HEK293 (cell line): ENCODE results near the gene FKBP4.

Source experiments
- BCL11B ChIP-seq: fragments of 450-650 bp; formaldehyde crosslinking; IDR thresholded peaks from 2 replicates; pipeline ENCODE4 v1.5.1; 2016; ENCODE audit warnings: low read depth, missing biosample characterization, missing genetic modification characterization
- EGR2 ChIP-seq: fragments of 450-650 bp; formaldehyde crosslinking; IDR thresholded peaks from 2 replicates; pipeline ENCODE4 v1.5.1; 2016; ENCODE audit warnings: low read depth, missing biosample characterization, missing genetic modification characterization
- GLI4 ChIP-seq: fragments of 450-650 bp; formaldehyde crosslinking; IDR thresholded peaks from 2 replicates; pipeline ENCODE4 v1.5.1; 2016; ENCODE audit warnings: missing biosample characterization, missing genetic modification characterization
- KLF10 ChIP-seq: fragments of 450-650 bp; IDR thresholded peaks from 2 replicates; pipeline ENCODE4 v1.5.1; 2018; ENCODE audit warnings: missing biosample characterization, mild to moderate bottlenecking, missing genetic modification characterization
- KLF8 ChIP-seq: fragments of 450-650 bp; formaldehyde crosslinking; IDR thresholded peaks from 2 replicates; pipeline ENCODE4 v1.5.1; 2016; ENCODE audit warnings: missing biosample characterization, missing genetic modification characterization
- OVOL3 ChIP-seq: fragments of 450-650 bp; formaldehyde crosslinking; IDR thresholded peaks from 2 replicates; pipeline ENCODE4 v1.5.1; 2016; ENCODE audit warnings: missing biosample characterization, missing genetic modification characterization
- PATZ1 ChIP-seq: fragments of 450-650 bp; formaldehyde crosslinking; IDR thresholded peaks from 2 replicates; pipeline ENCODE4 v1.5.1; 2016; ENCODE audit warnings: missing biosample characterization, missing genetic modification characterization
- PRDM1 ChIP-seq: fragments of 450-650 bp; formaldehyde crosslinking; IDR thresholded peaks from 2 replicates; pipeline ENCODE4; 2016; ENCODE audit warnings: missing biosample characterization, missing genetic modification characterization
- REPIN1 ChIP-seq: fragments of 450-650 bp; formaldehyde crosslinking; IDR thresholded peaks from 2 replicates; pipeline ENCODE4 v1.5.1; 2017; ENCODE audit warnings: missing biosample characterization, missing genetic modification characterization, low read depth
- ZBTB49 ChIP-seq: fragments of 450-650 bp; formaldehyde crosslinking; IDR thresholded peaks from 2 replicates; pipeline ENCODE4 v1.5.1; 2016; ENCODE audit warnings: missing biosample characterization, missing genetic modification characterization, low read depth
- ZBTB7A ChIP-seq: fragments of 450-650 bp; formaldehyde crosslinking; IDR thresholded peaks from 2 replicates; pipeline ENCODE4 v1.5.1; 2016; ENCODE audit warnings: low read depth, missing biosample characterization, missing genetic modification characterization
- ZFP3 ChIP-seq: fragments of 450-650 bp; formaldehyde crosslinking; IDR thresholded peaks from 2 replicates; pipeline ENCODE4 v1.5.1; 2016; ENCODE audit warnings: low read depth, missing biosample characterization, missing genetic modification characterization
- ZIC2 ChIP-seq: fragments of 450-650 bp; formaldehyde crosslinking; IDR thresholded peaks from 2 replicates; pipeline ENCODE4 v1.5.1; 2016; ENCODE audit warnings: missing biosample characterization, missing genetic modification characterization
- ZNF10 ChIP-seq: fragments of 450-650 bp; formaldehyde crosslinking; IDR thresholded peaks from 2 replicates; pipeline ENCODE4 v1.5.1; 2017; ENCODE audit warnings: missing biosample characterization, missing genetic modification characterization
- ZNF169 ChIP-seq: fragments of 450-650 bp; formaldehyde crosslinking; IDR thresholded peaks from 2 replicates; pipeline ENCODE4 v1.5.1; 2016; ENCODE audit warnings: missing biosample characterization, missing genetic modification characterization
- ZNF513 ChIP-seq: fragments of 450-650 bp; IDR thresholded peaks from 2 replicates; pipeline ENCODE4 v1.5.1; 2018; ENCODE audit warnings: missing biosample characterization, missing genetic modification characterization
- ZNF530 ChIP-seq: fragments of 450-650 bp; formaldehyde crosslinking; IDR thresholded peaks from 2 replicates; pipeline ENCODE4 v1.5.1; 2016; ENCODE audit warnings: low read depth, missing biosample characterization, missing genetic modification characterization
- ZNF548 ChIP-seq: fragments of 450-650 bp; formaldehyde crosslinking; IDR thresholded peaks from 2 replicates; pipeline ENCODE4 v1.5.1; 2016; ENCODE audit warnings: missing biosample characterization, missing genetic modification characterization
- ZNF670 ChIP-seq: fragments of 450-650 bp; formaldehyde crosslinking; IDR thresholded peaks from 2 replicates; pipeline ENCODE4 v1.5.1; 2016; ENCODE audit warnings: missing biosample characterization, missing genetic modification characterization, low read depth
- ZNF692 ChIP-seq: fragments of 450-650 bp; formaldehyde crosslinking; IDR thresholded peaks from 2 replicates; pipeline ENCODE4 v1.5.1; 2016; ENCODE audit warnings: missing biosample characterization, missing genetic modification characterization
- ZSCAN16 ChIP-seq: fragments of 450-650 bp; formaldehyde crosslinking; IDR thresholded peaks from 2 replicates; pipeline ENCODE4 v1.5.1; 2016; ENCODE audit warnings: missing biosample characterization, missing genetic modification characterization
- TF ChIP-seq, protein P1 (sequence below): fragments of 450-650 bp; formaldehyde crosslinking; IDR thresholded peaks from 2 replicates; pipeline ENCODE4 v1.5.1; 2016; ENCODE audit warnings: missing biosample characterization, missing genetic modification characterization
- TF ChIP-seq, protein P2 (sequence below): fragments of 450-650 bp; formaldehyde crosslinking; IDR thresholded peaks from 2 replicates; pipeline ENCODE4 v1.5.1; 2017; ENCODE audit warnings: missing biosample characterization, missing genetic modification characterization
- TF ChIP-seq, protein P3 (sequence below): fragments of 450-650 bp; formaldehyde crosslinking; IDR thresholded peaks from 2 replicates; pipeline ENCODE4 v1.5.1; 2016; ENCODE audit warnings: missing biosample characterization, missing genetic modification characterization
- TF ChIP-seq, protein P4 (sequence below): sonication (generic); formaldehyde crosslinking; IDR thresholded peaks from 2 replicates; pipeline ENCODE4 v1.8.1; 2022; ENCODE audit warnings: mild to moderate bottlenecking, moderate library complexity, missing genetic modification reagents

The FKBP4 gene

GRCh38 chr12:2752676-2753371 lies 41.9 kb upstream of the FKBP4 start (continued):
- TF ChIP-seq, protein P1, sequence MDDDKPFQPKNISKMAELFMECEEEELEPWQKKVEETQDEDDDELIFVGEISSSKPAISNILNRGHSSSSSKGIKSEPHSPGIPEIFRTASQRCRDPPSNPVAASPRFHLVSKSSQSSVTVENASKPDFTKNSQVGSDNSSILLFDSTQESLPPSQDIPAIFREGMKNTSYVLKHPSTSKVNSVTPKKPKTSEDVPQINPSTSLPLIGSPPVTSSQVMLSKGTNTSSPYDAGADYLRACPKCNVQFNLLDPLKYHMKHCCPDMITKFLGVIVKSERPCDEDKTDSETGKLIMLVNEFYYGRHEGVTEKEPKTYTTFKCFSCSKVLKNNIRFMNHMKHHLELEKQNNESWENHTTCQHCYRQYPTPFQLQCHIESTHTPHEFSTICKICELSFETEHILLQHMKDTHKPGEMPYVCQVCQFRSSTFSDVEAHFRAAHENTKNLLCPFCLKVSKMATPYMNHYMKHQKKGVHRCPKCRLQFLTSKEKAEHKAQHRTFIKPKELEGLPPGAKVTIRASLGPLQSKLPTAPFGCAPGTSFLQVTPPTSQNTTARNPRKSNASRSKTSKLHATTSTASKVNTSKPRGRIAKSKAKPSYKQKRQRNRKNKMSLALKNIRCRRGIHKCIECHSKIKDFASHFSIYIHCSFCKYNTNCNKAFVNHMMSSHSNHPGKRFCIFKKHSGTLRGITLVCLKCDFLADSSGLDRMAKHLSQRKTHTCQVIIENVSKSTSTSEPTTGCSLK (tag by site-specific recombination) = no peak
- TF ChIP-seq ZNF169 (no peak), PRDM1 (tag by site-specific recombination) (no peak), ZNF670 (no peak), ZSCAN16 (no peak), ZNF692 (no peak), BCL11B (tag by site-specific recombination) (no peak), ZNF513 (no peak), ZIC2 (tag by site-specific recombination) (no peak), ZBTB7A (0 out of 2 replicates have a peak, but pooled peaks have one; percentile 59), KLF8 (tag by site-specific recombination) (peak; percentile 84), REPIN1 (tag by site-specific recombination) (no peak), ZNF530 (tag by site-specific recombination) (no peak), ZFP3 (tag by site-specific recombination) (no peak), EGR2 (tag by site-specific recombination) (no peak), OVOL3 (tag by site-specific recombination) (no peak), PATZ1 (peak; percentile 74), ZBTB49 (tag by site-specific recombination) (no peak), ZNF10 (tag by site-specific recombination) (no peak), GLI4 (tag by site-specific recombination) (no peak), KLF10 (tag by site-specific recombination) (no peak), ZNF548 (tag by site-specific recombination) (no peak)
- TF ChIP-seq, protein P2, sequence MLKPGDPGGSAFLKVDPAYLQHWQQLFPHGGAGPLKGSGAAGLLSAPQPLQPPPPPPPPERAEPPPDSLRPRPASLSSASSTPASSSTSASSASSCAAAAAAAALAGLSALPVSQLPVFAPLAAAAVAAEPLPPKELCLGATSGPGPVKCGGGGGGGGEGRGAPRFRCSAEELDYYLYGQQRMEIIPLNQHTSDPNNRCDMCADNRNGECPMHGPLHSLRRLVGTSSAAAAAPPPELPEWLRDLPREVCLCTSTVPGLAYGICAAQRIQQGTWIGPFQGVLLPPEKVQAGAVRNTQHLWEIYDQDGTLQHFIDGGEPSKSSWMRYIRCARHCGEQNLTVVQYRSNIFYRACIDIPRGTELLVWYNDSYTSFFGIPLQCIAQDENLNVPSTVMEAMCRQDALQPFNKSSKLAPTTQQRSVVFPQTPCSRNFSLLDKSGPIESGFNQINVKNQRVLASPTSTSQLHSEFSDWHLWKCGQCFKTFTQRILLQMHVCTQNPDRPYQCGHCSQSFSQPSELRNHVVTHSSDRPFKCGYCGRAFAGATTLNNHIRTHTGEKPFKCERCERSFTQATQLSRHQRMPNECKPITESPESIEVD = no peak
- TF ChIP-seq, protein P3, sequence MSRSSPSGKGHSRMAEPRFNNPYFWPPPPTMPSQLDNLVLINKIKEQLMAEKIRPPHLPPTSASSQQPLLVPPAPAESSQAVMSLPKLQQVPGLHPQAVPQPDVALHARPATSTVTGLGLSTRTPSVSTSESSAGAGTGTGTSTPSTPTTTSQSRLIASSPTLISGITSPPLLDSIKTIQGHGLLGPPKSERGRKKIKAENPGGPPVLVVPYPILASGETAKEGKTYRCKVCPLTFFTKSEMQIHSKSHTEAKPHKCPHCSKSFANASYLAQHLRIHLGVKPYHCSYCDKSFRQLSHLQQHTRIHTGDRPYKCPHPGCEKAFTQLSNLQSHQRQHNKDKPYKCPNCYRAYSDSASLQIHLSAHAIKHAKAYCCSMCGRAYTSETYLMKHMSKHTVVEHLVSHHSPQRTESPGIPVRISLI (tag by site-specific recombination) = no peak
- TF ChIP-seq, protein P4, sequence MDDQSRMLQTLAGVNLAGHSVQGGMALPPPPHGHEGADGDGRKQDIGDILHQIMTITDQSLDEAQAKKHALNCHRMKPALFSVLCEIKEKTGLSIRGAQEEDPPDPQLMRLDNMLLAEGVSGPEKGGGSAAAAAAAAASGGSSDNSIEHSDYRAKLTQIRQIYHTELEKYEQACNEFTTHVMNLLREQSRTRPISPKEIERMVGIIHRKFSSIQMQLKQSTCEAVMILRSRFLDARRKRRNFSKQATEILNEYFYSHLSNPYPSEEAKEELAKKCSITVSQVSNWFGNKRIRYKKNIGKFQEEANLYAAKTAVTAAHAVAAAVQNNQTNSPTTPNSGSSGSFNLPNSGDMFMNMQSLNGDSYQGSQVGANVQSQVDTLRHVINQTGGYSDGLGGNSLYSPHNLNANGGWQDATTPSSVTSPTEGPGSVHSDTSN (CRISPR knock-in tag) = peak; percentile 99
